Stimulated activated memory B cell treated with anti-CD40 and anti-IgM and Interleukin-4, amounts not matched to agents 10 μg/mL and 1 μg/mL and 100 μg/mL, for 72 hours (primary cell): ENCODE measurements around the gene GON7.

Source experiments
- ATAC-seq: fragments of 150-1000 bp; cut with Tn5 transposase; 2 replicates; pipeline ENCODE4 v1.10.0; 2021
- H3K27ac Mint-ChIP-seq: one replicate; pipeline ENCODE4 v1.8.0; 2022; ENCODE audit warnings: mild to moderate bottlenecking, mixed read lengths
- H3K27me3 Mint-ChIP-seq: one replicate; pipeline ENCODE4 v1.8.0; 2022; ENCODE audit warnings: mixed read lengths
- H3K36me3 Mint-ChIP-seq: one replicate; pipeline ENCODE4 v1.8.0; 2022; ENCODE audit warnings: mixed read lengths
- H3K4me1 Mint-ChIP-seq: one replicate; pipeline ENCODE4 v1.8.0; 2022; ENCODE audit warnings: mixed read lengths
- H3K4me3 Mint-ChIP-seq: one replicate; pipeline ENCODE4 v1.8.0; 2022; ENCODE audit warnings: mild to moderate bottlenecking, moderate library complexity, mixed read lengths
- H3K9me3 Mint-ChIP-seq: one replicate; pipeline ENCODE4 v1.8.0; 2022; ENCODE audit warnings: mixed read lengths

GON7 gene

DNA sequence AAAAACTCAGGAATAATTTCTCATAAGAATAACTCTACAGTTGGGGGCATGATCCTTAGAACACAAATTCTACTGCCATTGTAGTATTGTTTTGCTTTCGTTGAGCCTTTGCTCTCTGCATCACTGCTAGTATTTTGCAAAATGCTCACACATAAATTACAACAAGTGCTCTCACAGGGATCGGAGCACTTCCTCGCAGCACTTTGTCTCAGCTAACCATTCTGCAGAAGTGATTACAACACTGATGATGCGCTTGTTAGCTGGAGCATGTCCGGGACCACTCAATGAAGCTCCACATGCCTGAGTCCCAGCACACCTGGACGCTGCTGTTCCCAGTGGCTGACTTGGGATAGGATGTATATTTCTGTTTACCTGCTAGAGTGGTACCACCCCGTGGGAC lies 53.7 kb downstream of the GON7 start:
- H3K36me3 Mint-ChIP-seq: no peaks in the 10 kb centered on the region
- H3K9me3 Mint-ChIP-seq: no peaks in the 10 kb centered on the region
- peaks cover 25% of the 10 kb centered on the region for H3K27me3 Mint-ChIP-seq
- no peak overlapping the region for H3K4me3 Mint-ChIP-seq
- ATAC-seq: no peak
- H3K4me1 Mint-ChIP-seq: peaks cover 10% of the 10 kb centered on the region
- H3K27ac Mint-ChIP-seq: no peak overlapping the region
